Nephron (organoid): ENCODE results near the gene SPACA5B.
"Not testable (repeated sequence)": the region's sequence is repeated elsewhere in the genome, so short reads cannot be mapped to it uniquely, and the experiment has no call there.

Experiments
- H3K27ac Mint-ChIP-seq, 3 experiments: 2 replicates each; pipeline ENCODE4 v1.8.0; 2020; ENCODE audit warnings: mixed read lengths in 3 of 3, mild to moderate bottlenecking in 2 of 3, moderate library complexity in 1 of 3
- H3K27me3 Mint-ChIP-seq: 2 replicates; pipeline ENCODE4 v1.8.0; 2021; ENCODE audit warnings: low read depth, mild to moderate bottlenecking, moderate library complexity, mixed read lengths
- H3K36me3 Mint-ChIP-seq: 2 replicates; pipeline ENCODE4 v1.8.0; 2020; ENCODE audit warnings: low read depth, mixed read lengths
- H3K4me1 Mint-ChIP-seq: 2 replicates; pipeline ENCODE4 v1.8.0; 2020; ENCODE audit warnings: mixed read lengths
- H3K4me3 Mint-ChIP-seq, 3 experiments: 2 replicates each; pipeline ENCODE4 v1.8.0; 2020; ENCODE audit warnings: mild to moderate bottlenecking in 3 of 3, mixed read lengths in 3 of 3, moderate library complexity in 2 of 3
- H3K9me3 Mint-ChIP-seq: 2 replicates; pipeline ENCODE4 v1.8.0; 2020; ENCODE audit warnings: mixed read lengths
- CTCF ChIP-seq, 3 experiments: fragments of 200-600 bp; sonication (generic); IDR thresholded peaks; one replicate each; pipeline ENCODE4 v1.5.0; 2021; ENCODE audit warnings: antibody characterized with exemption in 3 of 3; ENCODE audit not compliant: unreplicated experiment in 3 of 3

The SPACA5B gene

DNA sequence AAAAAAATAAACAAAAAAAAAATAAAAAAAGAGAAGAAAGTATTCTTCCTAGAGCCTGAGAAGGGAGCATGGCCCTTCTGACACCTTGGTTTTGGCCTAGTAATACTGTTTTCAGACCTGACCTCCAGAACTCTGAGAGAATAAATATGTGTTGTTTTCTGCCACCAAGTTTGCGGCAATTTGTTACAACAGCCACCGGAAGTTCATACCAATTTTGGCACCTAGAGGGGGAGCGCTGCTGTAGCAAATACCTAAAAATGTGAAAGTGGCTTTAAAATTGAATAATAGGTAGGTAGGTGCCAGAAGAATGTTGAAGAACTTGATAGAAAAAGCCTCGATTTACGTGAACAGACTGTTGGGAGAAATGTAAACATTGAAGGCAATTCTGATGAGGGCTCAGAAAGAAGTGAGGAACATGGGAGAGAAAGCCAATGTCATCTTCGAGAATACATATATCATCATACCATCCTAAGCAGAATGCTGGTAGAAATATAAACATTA, 27.5 kb upstream of the SPACA5B start:
- Mint-ChIP-seq H3K4me3 (no peak overlapping the region), H3K36me3 (no peaks in the 10 kb centered on the region), H3K4me1 (no peaks in the 10 kb centered on the region), H3K27ac (no peak overlapping the region), H3K27me3 (no peaks in the 10 kb centered on the region), H3K9me3 (peaks cover 17% of the 10 kb centered on the region)
- no peak for TF ChIP-seq CTCF (IDR thresholded peaks at IDR 0.05; ENCODE audit: unreplicated experiment in 3 of 3)

- no peaks in the 10 kb centered on the region for H3K4me1 Mint-ChIP-seq
- peaks cover 13% of the 10 kb centered on the region for H3K9me3 Mint-ChIP-seq
- no peak overlapping the region for H3K4me3 Mint-ChIP-seq
- no peak for TF ChIP-seq CTCF (IDR thresholded peaks at IDR 0.05; ENCODE audit: unreplicated experiment in 3 of 3)
- H3K36me3 Mint-ChIP-seq: no peaks in the 10 kb centered on the region
- H3K27ac Mint-ChIP-seq: no peak overlapping the region
- H3K27me3 Mint-ChIP-seq: no peaks in the 10 kb centered on the region
Observed at GRCh38 chrX:48107717-48108116, 22.7 kb upstream of the SPACA5B start.

GRCh38 chrX:48125286-48125685, 5.1 kb upstream of the SPACA5B start:
- not testable (repeated sequence) for H3K36me3 Mint-ChIP-seq, H3K27me3 Mint-ChIP-seq, H3K4me3 Mint-ChIP-seq, H3K27ac Mint-ChIP-seq, H3K4me1 Mint-ChIP-seq
- H3K9me3 Mint-ChIP-seq: peaks cover 11% of the 10 kb centered on the region

- H3K36me3 Mint-ChIP-seq, H3K4me1 Mint-ChIP-seq, H3K4me3 Mint-ChIP-seq, H3K27ac Mint-ChIP-seq, H3K9me3 Mint-ChIP-seq, H3K27me3 Mint-ChIP-seq: not testable (repeated sequence)
Observed at GRCh38 chrX:48132308-48132844, 1.9 kb downstream of the SPACA5B start.

GRCh38 chrX:48139076-48139475, 8.7 kb downstream of the SPACA5B start:
- not testable (repeated sequence) for H3K27ac Mint-ChIP-seq, H3K27me3 Mint-ChIP-seq, H3K36me3 Mint-ChIP-seq, H3K4me3 Mint-ChIP-seq, H3K9me3 Mint-ChIP-seq, H3K4me1 Mint-ChIP-seq

- not testable (repeated sequence) for H3K36me3 Mint-ChIP-seq, H3K27ac Mint-ChIP-seq, H3K4me3 Mint-ChIP-seq, H3K4me1 Mint-ChIP-seq, H3K27me3 Mint-ChIP-seq, H3K9me3 Mint-ChIP-seq
Observed at GRCh38 chrX:48141810-48142508, 11.5 kb downstream of the SPACA5B start.

DNA sequence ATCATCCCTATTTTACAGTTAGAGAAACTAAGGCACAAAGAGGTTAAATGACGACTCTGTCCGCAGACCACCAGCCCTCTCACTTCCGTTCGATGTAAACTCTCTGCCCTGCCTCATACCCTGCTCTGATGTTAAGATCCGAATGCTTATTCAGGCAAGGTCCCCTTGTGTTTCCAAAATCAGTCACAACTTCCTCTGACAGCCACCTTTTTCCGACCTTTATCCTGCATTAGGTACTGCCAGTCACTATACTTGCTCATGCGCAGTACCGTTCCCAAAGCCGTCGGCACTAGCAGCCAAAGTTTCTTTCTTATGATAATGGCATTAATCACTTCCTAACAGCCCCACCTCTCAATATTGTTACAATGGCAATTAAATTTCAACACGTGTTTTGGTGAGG, 12.3 kb downstream of the SPACA5B start:
- not testable (repeated sequence) for H3K36me3 Mint-ChIP-seq, H3K27ac Mint-ChIP-seq, H3K27me3 Mint-ChIP-seq, H3K4me1 Mint-ChIP-seq, H3K9me3 Mint-ChIP-seq, H3K4me3 Mint-ChIP-seq

DNA sequence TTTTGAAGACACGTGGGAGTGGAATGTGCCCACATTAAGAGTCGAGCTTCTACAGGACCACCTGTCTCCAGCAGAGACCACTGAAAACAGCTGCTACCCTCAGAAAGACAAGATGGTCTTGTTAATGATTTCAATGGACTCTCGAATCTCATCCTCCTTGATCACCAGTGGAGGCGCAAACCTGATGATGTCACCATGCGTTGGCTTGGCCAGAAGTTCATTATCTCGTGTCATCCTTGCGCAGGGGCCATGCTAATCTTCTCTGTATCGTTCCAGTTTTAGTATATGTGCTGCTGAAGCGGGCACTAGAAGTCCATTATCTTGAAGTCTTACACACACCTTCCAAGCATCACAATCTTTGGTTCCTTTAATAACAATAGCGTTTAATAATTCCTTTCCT, 23.3 kb downstream of the SPACA5B start:
- Mint-ChIP-seq H3K36me3 (no peaks in the 10 kb centered on the region), H3K4me3 (no peak overlapping the region), H3K27me3 (no peaks in the 10 kb centered on the region), H3K4me1 (no peaks in the 10 kb centered on the region), H3K9me3 (peaks cover 17% of the 10 kb centered on the region), H3K27ac (no peak overlapping the region)
- no peak for TF ChIP-seq CTCF (IDR thresholded peaks at IDR 0.05; ENCODE audit: unreplicated experiment in 3 of 3)
